K562 (cell line): ENCODE data around the gene EIF3I. TPM values are rescaled to one million over a fixed set of nuclear protein-coding genes. Genes with fewer than 3 reads are reported as not detected.

Source experiments
- ATAC-seq: fragments of 200-7000 bp; cut with Tn5 transposase; 3 replicates; pipeline ENCODE4 v1.9.1; 2020; ENCODE audit warnings: moderate library complexity
- BruUV-seq: library from RNA; stranded (reverse); fragments of 400-500 nt; replicated peaks from 2 replicates; lab custom pipeline; 2021; lab: Mats Ljungman, UMichigan
- CTCF ChIA-PET: fragments of 300-600 bp; formaldehyde crosslinking; extraction: SDS; loops from one replicate; lab custom pipeline; 2021; ENCODE audit warnings: low intra/inter-chr PET ratio; lab: Yijun Ruan, JAX
- POLR2A ChIA-PET: fragments of 300-600, 350-650 bp; sonication (Branson Sonifier 250); formaldehyde crosslinking; extraction: SDS; loops from one replicate; lab custom pipeline; 2021; ENCODE audit warnings: antibody characterized with exemption, inconsistent platforms; lab: Yijun Ruan, JAX
- DNase-seq, 4 experiments: peaks; one replicate each; pipeline versions ENCODE4 v3.0.0 to v3.0.0-alpha.2; 2011 to 2018; ENCODE audit warnings: low spot score in 3 of 4, mixed read lengths in 3 of 4; ENCODE audit errors: extremely low read depth in 1 of 4
- FAIRE-seq: peaks from 2 replicates; lab custom pipeline; 2011; peaks lifted over from hg19 to GRCh38; lab: Jason Lieb, UNC
- H2AFZ ChIP-seq: 2 replicates; pipeline ENCODE4 v1.6.0; 2011; ENCODE audit warnings: low read depth, low read length, control low read depth, inconsistent platforms
- H3K27ac ChIP-seq: fragments of 200-600 bp; 3 replicates; pipeline ENCODE4 v1.8.0; 2011; ENCODE audit warnings: low read depth, mild to moderate bottlenecking, control low read depth, inconsistent platforms, low read length, moderate library complexity, mixed read lengths; ENCODE audit errors: extremely low read depth
- H3K27me3 ChIP-seq, 2 experiments: fragments of 300-600 bp in 1 of 2; 2 replicates in 1 of 2; 3 replicates in 1 of 2; pipeline versions ENCODE4 v1.6.0 to v1.8.0; 2011; ENCODE audit warnings: inconsistent platforms in 2 of 2, low read length in 2 of 2, mild to moderate bottlenecking in 1 of 2, mixed read lengths in 1 of 2, moderate library complexity in 1 of 2; ENCODE audit not compliant: control insufficient read depth in 2 of 2, insufficient read depth in 2 of 2
- H3K36me3 ChIP-seq: fragments of 300-600 bp; 3 replicates; pipeline ENCODE4 v1.8.0; 2011; ENCODE audit warnings: mild to moderate bottlenecking, low read length, inconsistent platforms; ENCODE audit not compliant: control insufficient read depth, insufficient read depth
- H3K4me1 ChIP-seq, 2 experiments: fragments of 200-600 bp in 1 of 2; replicated peaks in 1 of 2; 2 replicates in 1 of 2; 3 replicates in 1 of 2; pipeline versions ENCODE4 v1.5.1 to v1.8.0; 2011; ENCODE audit warnings: inconsistent platforms in 2 of 2, low read length in 2 of 2, mild to moderate bottlenecking in 1 of 2, mixed read lengths in 1 of 2, moderate library complexity in 1 of 2; ENCODE audit not compliant: control insufficient read depth in 2 of 2, insufficient read depth in 2 of 2
- H3K4me2 ChIP-seq: 2 replicates; pipeline ENCODE4 v1.6.1; 2011; ENCODE audit warnings: low read length, control low read depth, inconsistent platforms, mixed read lengths; ENCODE audit not compliant: insufficient read depth
- H3K4me3 ChIP-seq: fragments of 200-600 bp; sonication (generic), shearing (Covaris generic); 2 replicates; pipeline ENCODE4 v1.5.1; 2016; ENCODE audit warnings: control low read depth, inconsistent platforms
- H3K79me2 ChIP-seq: fragments of 200-600 bp; 3 replicates; pipeline ENCODE4 v1.8.0; 2011; ENCODE audit warnings: low read length, inconsistent platforms; ENCODE audit not compliant: control insufficient read depth, insufficient read depth
- H3K9ac ChIP-seq, 2 experiments: 2 replicates each; pipeline versions ENCODE4 v1.6.0 to v1.6.1; 2011; ENCODE audit warnings: low read depth in 2 of 2, low read length in 2 of 2, control low read depth in 1 of 2, inconsistent platforms in 1 of 2, mild to moderate bottlenecking in 1 of 2, mixed read lengths in 1 of 2; ENCODE audit not compliant: insufficient read depth in 1 of 2
- H3K9me1 ChIP-seq: one replicate; pipeline ENCODE4 v1.6.0; 2011; ENCODE audit warnings: inconsistent platforms, mild to moderate bottlenecking, low read length, moderate library complexity; ENCODE audit not compliant: control insufficient read depth, insufficient read depth
- H3K9me3 ChIP-seq: replicated peaks from 2 replicates; pipeline ENCODE4 v1.5.1; 2011; ENCODE audit warnings: low read depth, low read length, inconsistent platforms; ENCODE audit not compliant: control insufficient read depth, insufficient read depth
- H4K20me1 ChIP-seq: replicated peaks from 2 replicates; pipeline ENCODE4 v1.6.1; 2011; ENCODE audit warnings: low read length, inconsistent platforms, mixed read lengths; ENCODE audit not compliant: control insufficient read depth, insufficient read depth
- CBFA2T3 ChIP-seq: fragments of 450-650 bp; IDR thresholded peaks from 2 replicates; pipeline ENCODE4 v1.6.1; 2017
- CBFB ChIP-seq: sonication (generic); formaldehyde crosslinking; IDR thresholded peaks from 2 replicates; pipeline ENCODE4 v1.4.0; 2020; ENCODE audit warnings: mild to moderate bottlenecking, missing genetic modification reagents
- NKRF ChIP-seq: fragments of 450-650 bp; IDR thresholded peaks from 2 replicates; pipeline ENCODE4 v1.6.1; 2016; ENCODE audit warnings: borderline replicate concordance
- PTBP1 ChIP-seq: fragments of 200-400 bp; formaldehyde crosslinking; IDR thresholded peaks from 2 replicates; pipeline ENCODE4 v1.6.1; 2017; ENCODE audit warnings: low read depth, low read length
- TCF7 ChIP-seq: sonication (generic); IDR thresholded peaks from 2 replicates; pipeline ENCODE4 v1.6.1; 2016; ENCODE audit warnings: antibody characterized with exemption, borderline replicate concordance
- ZNF124 ChIP-seq: sonication (generic); formaldehyde crosslinking; IDR thresholded peaks from 2 replicates; pipeline ENCODE4 v1.8.1; 2022; ENCODE audit warnings: missing genetic modification reagents
- ZNF316 ChIP-seq: fragments of 450-650 bp; IDR thresholded peaks from 2 replicates; pipeline ENCODE4 v1.6.1; 2016
- ZNF398 ChIP-seq: fragments of 250-450 bp; sonication (Bioruptor Pico); IDR thresholded peaks from 2 replicates; pipeline ENCODE4 v1.8.0; 2021; ENCODE audit warnings: moderate library complexity, mild to moderate bottlenecking, inconsistent platforms
- ZNF830 ChIP-seq: fragments of 250-450 bp; sonication (Bioruptor Pico); IDR thresholded peaks from 2 replicates; pipeline ENCODE4 v1.5.0; 2021; ENCODE audit warnings: mild to moderate bottlenecking
- WGBS: fragments of 100-300 bp; shearing (Covaris generic); methylation state at CpG from one replicate; pipeline ENCODE4 v1.1.6; 2016; ENCODE audit warnings: low coverage, mixed read lengths; ENCODE audit not compliant: insufficient coverage; ENCODE audit errors: missing lambda C conversion rate; 5-methylcytosine and 5-hydroxymethylcytosine counted together
- in situ Hi-C: fragments of 300-500 bp; cut with MboI; formaldehyde crosslinking; loops from 4 replicates; pipeline ENCODE4 v1.15.0; 2018; ENCODE audit warnings: inconsistent platforms, mixed read lengths
- intact Hi-C: fragments of 100-400 bp; cut with micrococcal nuclease; formaldehyde crosslinking; loops from 2 replicates; pipeline ENCODE4 v1.14.2; 2022
- polyA plus RNA-seq, 8 experiments: library from polyadenylated mRNA; depleted of rRNA in 4 of 8; stranded (reverse) in 5 of 8; unstranded in 3 of 8; fragments of >200 nt; fragmentation: Nextera tagmentation in 2 of 8; fragmentation: Illumina TruSeq in 1 of 8; extraction: Ambion mirVana in 2 of 8; extraction: Trizol in 1 of 8; gene quantifications; 2 replicates each; pipeline versions ENCODE4 v1.2.1 to v1.2.3, GENCODE V29; 2011 to 2014; ENCODE audit warnings: inconsistent platforms in 1 of 8, missing spikeins in 1 of 8
- total RNA-seq, 7 experiments: library from RNA; depleted of rRNA in 6 of 7; stranded (reverse); fragments of >200 nt in 6 of 7; fragmentation: Illumina TruSeq in 2 of 7; extraction: Trizol in 2 of 7; gene quantifications; 2 replicates each; pipeline versions ENCODE4 v1.2.1 to v1.2.3, GENCODE V29; 2011 to 2021; ENCODE audit warnings: low replicate concordance in 1 of 7
- TF ChIP-seq, protein P1 (sequence below): fragments of 250-450 bp; sonication (Bioruptor Pico); IDR thresholded peaks from 2 replicates; pipeline ENCODE4 v1.4.0; 2020; ENCODE audit warnings: mild to moderate bottlenecking

Gene EIF3I
- total and polyA plus RNA-seq, 9 of the 15 experiments (the other 6 are each of a cell fraction or from before 2014, with no cell fraction given), result 414 to 1,526 (median 635) TPM

GRCh38 chr1:32246888-32247273, 24.7 kb downstream of the EIF3I start, which contains the start of gene FAM167B (continued):
- TF ChIP-seq TCF7 (no peak), ZNF316 (no peak), ZNF398 (CRISPR knock-in tag) (no peak), NKRF (no peak)

GRCh38 chr1:32247452-32247851, 25.2 kb downstream of the EIF3I start:
- WGBS, result 66% methylated on average over 12 of the region's 12 CpGs
- Histone ChIP-seq H3K4me2 (no peak overlapping the region), H3K9ac (peak overlapping the region in 1 of 2 experiments; percentile 49; a peak in 2 of 4 replicates), H3K36me3 (no peaks in the 10 kb centered on the region), H3K4me3 (no peak overlapping the region), H3K27ac (no peak overlapping the region), H3K4me1 (peaks cover 29 to 33% of the 10 kb centered on the region in 2 experiments; a peak in 4 of 5 replicates), H3K9me1 (no peaks in the 10 kb centered on the region), H3K9me3 (no peaks in the 10 kb centered on the region), H4K20me1 (no peaks in the 10 kb centered on the region), H3K27me3 (no peaks in the 10 kb centered on the region), H3K79me2 (no peaks in the 10 kb centered on the region), H2AFZ (peak overlapping the region; percentile 99)
- in situ Hi-C loops (no loop called here), intact Hi-C loops (loop anchor here (5.0 kb wide), 1 partner anchor 40 kb away; the partner anchor contains the start of genes DCDC2B and IQCC)
- TF ChIP-seq, protein P1, sequence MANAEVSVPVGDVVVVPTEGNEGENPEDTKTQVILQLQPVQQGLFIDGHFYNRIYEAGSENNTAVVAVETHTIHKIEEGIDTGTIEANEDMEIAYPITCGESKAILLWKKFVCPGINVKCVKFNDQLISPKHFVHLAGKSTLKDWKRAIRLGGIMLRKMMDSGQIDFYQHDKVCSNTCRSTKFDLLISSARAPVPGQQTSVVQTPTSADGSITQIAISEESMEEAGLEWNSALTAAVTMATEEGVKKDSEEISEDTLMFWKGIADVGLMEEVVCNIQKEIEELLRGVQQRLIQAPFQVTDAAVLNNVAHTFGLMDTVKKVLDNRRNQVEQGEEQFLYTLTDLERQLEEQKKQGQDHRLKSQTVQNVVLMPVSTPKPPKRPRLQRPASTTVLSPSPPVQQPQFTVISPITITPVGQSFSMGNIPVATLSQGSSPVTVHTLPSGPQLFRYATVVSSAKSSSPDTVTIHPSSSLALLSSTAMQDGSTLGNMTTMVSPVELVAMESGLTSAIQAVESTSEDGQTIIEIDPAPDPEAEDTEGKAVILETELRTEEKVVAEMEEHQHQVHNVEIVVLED (CRISPR knock-in tag), result no peak
- TF ChIP-seq CBFB (0 out of 2 replicates have a peak, but pooled peaks have one; percentile 24), ZNF124 (CRISPR knock-in tag) (no peak), ZNF830 (CRISPR knock-in tag) (0 out of 2 replicates have a peak, but pooled peaks have one; percentile 38), CBFA2T3 (peak; percentile 34; the same call in 1 of the 2 replicates), PTBP1 (0 out of 2 replicates have a peak, but pooled peaks have one; percentile 26)
- no TSS peak for BruUV-seq
- 0 out of 3 replicates have a peak, but pooled peaks have one; percentile 2 for ATAC-seq
- CTCF ChIA-PET, result interaction anchor here (1.4 kb wide), 1 partner anchor 31 kb away, joined by 8 read pairs; no protein-coding TSS in a partner anchor
- POLR2A ChIA-PET, result interaction anchor here (0.8 to 1.9 kb wide), 10 partner anchors 8 to 90 kb away, joined by 3 to 9 read pairs (median 4); partner anchors contain the start of gene IQCC
- no peak for DNase-seq
- FAIRE-seq, result no peak
